Loucy (cell line): Measurements from ENCODE around the gene RTN4RL2.

Experiments
- H2AFZ ChIP-seq: fragments of 200-600 bp; sonication (generic); 2 replicates; pipeline ENCODE4 v1.6.0; 2016; ENCODE audit warnings: antibody characterized with exemption, mild to moderate bottlenecking, low read length, moderate library complexity
- H3F3A ChIP-seq: fragments of 200-600 bp; 2 replicates; pipeline ENCODE4 v1.6.0; 2016; ENCODE audit warnings: antibody characterized with exemption, low read depth, mild to moderate bottlenecking
- H3K27me3 ChIP-seq: fragments of 200-600 bp; sonication (generic); 2 replicates; pipeline ENCODE4 v1.6.1; 2014; ENCODE audit warnings: low read length, mild to moderate bottlenecking; ENCODE audit not compliant: insufficient read depth, poor library complexity, severe bottlenecking
- H3K36me3 ChIP-seq: fragments of 200-600 bp; sonication (generic); 2 replicates; pipeline ENCODE4 v1.6.1; 2016; ENCODE audit warnings: low read length; ENCODE audit not compliant: insufficient read depth
- H3K4me1 ChIP-seq: fragments of 200-600 bp; sonication (generic); 2 replicates; pipeline ENCODE4 v1.5.1; 2014; ENCODE audit warnings: low read length, mild to moderate bottlenecking; ENCODE audit not compliant: insufficient read depth, poor library complexity, severe bottlenecking
- H3K4me2 ChIP-seq: fragments of 200-600 bp; sonication (generic); 2 replicates; pipeline ENCODE4 v1.6.0; 2014; ENCODE audit warnings: antibody characterized with exemption, low read length, low read depth, mild to moderate bottlenecking; ENCODE audit not compliant: poor library complexity, severe bottlenecking
- H3K4me3 ChIP-seq: fragments of 200-600 bp; sonication (generic); 2 replicates; pipeline ENCODE4 v1.5.1; 2014; ENCODE audit warnings: low read length, mild to moderate bottlenecking, mixed read lengths; ENCODE audit not compliant: poor library complexity, severe bottlenecking
- H3K79me2 ChIP-seq: fragments of 200-600 bp; sonication (generic); 2 replicates; pipeline ENCODE4 v1.6.1; 2014; ENCODE audit warnings: low read length; ENCODE audit not compliant: insufficient read depth
- H3K9ac ChIP-seq: fragments of 200-600 bp; sonication (generic); 2 replicates; pipeline ENCODE4 v1.6.0; 2014; ENCODE audit warnings: mild to moderate bottlenecking, low read depth, low read length, moderate library complexity; ENCODE audit not compliant: poor library complexity, severe bottlenecking
- H3K9me2 ChIP-seq: fragments of 200-600 bp; sonication (generic); replicated peaks from 2 replicates; pipeline ENCODE4 v1.6.1; 2016; ENCODE audit warnings: low read depth, low read length, mixed read lengths
- H3K9me3 ChIP-seq: fragments of 200-600 bp; sonication (generic); 2 replicates; pipeline ENCODE4 v1.6.1; 2014; ENCODE audit warnings: mild to moderate bottlenecking, antibody characterized with exemption, low read length, low read depth; ENCODE audit not compliant: insufficient read depth
- H4K20me1 ChIP-seq: fragments of 200-600 bp; sonication (generic); 2 replicates; pipeline ENCODE4 v1.6.0; 2014; ENCODE audit warnings: antibody characterized with exemption, low read length, mild to moderate bottlenecking; ENCODE audit not compliant: insufficient read depth, poor library complexity, severe bottlenecking
- CTCF ChIP-seq: fragments of 200-600 bp; sonication (generic); conservative IDR thresholded peaks from 2 replicates; pipeline ENCODE4 v1.5.1; 2014; ENCODE audit warnings: mild to moderate bottlenecking, antibody characterized with exemption, low read length
- EZH2phosphoT487 ChIP-seq: fragments of 200-600 bp; IDR thresholded peaks from 2 replicates; pipeline ENCODE4 v1.6.1; 2018; ENCODE audit warnings: antibody characterized with exemption, mild to moderate bottlenecking, moderate library complexity, borderline replicate concordance

Gene RTN4RL2

GRCh38 chr11:57474017-57474802 is 13.9 kb downstream of the RTN4RL2 start:
- H4K20me1 ChIP-seq, result no peaks in the 10 kb centered on the region
- H3K4me1 ChIP-seq, result peaks cover 26% of the 10 kb centered on the region
- H3F3A ChIP-seq, result no peaks in the 10 kb centered on the region
- peak overlapping the region; percentile 70 for H3K4me2 ChIP-seq
- H3K9me2 ChIP-seq, result no peaks in the 10 kb centered on the region
- TF ChIP-seq CTCF, result no peak
- TF ChIP-seq EZH2phosphoT487, result no peak
- H3K27me3 ChIP-seq, result no peaks in the 10 kb centered on the region
- peak overlapping the region; percentile 51 for H3K9ac ChIP-seq
- H3K4me3 ChIP-seq, result peak overlapping the region; percentile 62
- no peaks in the 10 kb centered on the region for H3K36me3 ChIP-seq
- H2AFZ ChIP-seq, result no peak overlapping the region; the same call in 1 of the 2 replicates
- no peaks in the 10 kb centered on the region; the same call in 1 of the 2 replicates for H3K79me2 ChIP-seq
- H3K9me3 ChIP-seq, result no peaks in the 10 kb centered on the region

- H3K9ac ChIP-seq, result peak overlapping the region; percentile 51
- H3K9me3 ChIP-seq, result no peaks in the 10 kb centered on the region
- no peaks in the 10 kb centered on the region for H3K27me3 ChIP-seq
- H3F3A ChIP-seq, result no peaks in the 10 kb centered on the region
- H2AFZ ChIP-seq, result no peak overlapping the region
- H3K4me1 ChIP-seq, result peaks cover 26% of the 10 kb centered on the region
- H3K36me3 ChIP-seq, result no peaks in the 10 kb centered on the region
- peak overlapping the region; percentile 62 for H3K4me3 ChIP-seq
- TF ChIP-seq CTCF, result no peak
- no peak for TF ChIP-seq EZH2phosphoT487
- no peaks in the 10 kb centered on the region; the same call in 1 of the 2 replicates for H3K79me2 ChIP-seq
- peak overlapping the region; percentile 70 for H3K4me2 ChIP-seq
- H4K20me1 ChIP-seq, result no peaks in the 10 kb centered on the region
- no peaks in the 10 kb centered on the region for H3K9me2 ChIP-seq
Observed at GRCh38 chr11:57474803-57475115, 14.4 kb downstream of the RTN4RL2 start.

DNA sequence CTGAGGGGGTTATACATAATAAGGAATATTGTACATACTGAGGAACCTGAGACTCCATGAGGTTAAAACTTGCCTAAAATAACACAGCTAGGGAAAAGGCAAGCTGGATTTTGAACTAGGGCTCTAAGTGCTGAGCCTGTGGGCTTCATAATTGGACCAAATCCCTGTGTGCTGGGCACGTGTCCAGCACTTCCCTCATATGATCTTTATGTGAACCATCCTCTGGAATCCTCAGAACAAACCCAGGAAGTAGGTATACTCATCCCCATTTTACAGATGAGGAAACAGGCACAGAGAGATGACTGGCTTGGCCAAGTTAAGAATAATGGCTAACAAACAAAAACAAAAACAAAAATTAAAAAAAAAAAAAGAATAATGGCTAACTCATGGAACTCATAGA is 14.9 kb downstream of the RTN4RL2 start:
- TF ChIP-seq EZH2phosphoT487, result no peak
- no peak for TF ChIP-seq CTCF

More for the DNA sequence above, 14.9 kb downstream of the RTN4RL2 start:
- Histone ChIP-seq H3K9ac (no peak overlapping the region), H3K9me2 (no peaks in the 10 kb centered on the region), H3K4me1 (peaks cover 26% of the 10 kb centered on the region), H2AFZ (no peak overlapping the region), H3F3A (no peaks in the 10 kb centered on the region), H3K36me3 (no peaks in the 10 kb centered on the region), H3K4me2 (peak overlapping the region; percentile 70), H3K79me2 (no peaks in the 10 kb centered on the region; the same call in 1 of the 2 replicates), H3K9me3 (no peaks in the 10 kb centered on the region), H3K27me3 (no peaks in the 10 kb centered on the region), H4K20me1 (no peaks in the 10 kb centered on the region), H3K4me3 (peak overlapping the region; percentile 62)
